K562 (cell line): Measurements from ENCODE around the gene DUOX2. TPM values are rescaled to one million over a fixed set of nuclear protein-coding genes. Genes with fewer than 3 reads are reported as not detected.

Experiments used
- ATAC-seq: fragments of 200-7000 bp; cut with Tn5 transposase; 3 replicates; pipeline ENCODE4 v1.9.1; 2020; ENCODE audit warnings: moderate library complexity
- BruUV-seq: library from RNA; stranded (reverse); fragments of 400-500 nt; replicated peaks from 2 replicates; lab custom pipeline; 2021; lab: Mats Ljungman, UMichigan
- CTCF ChIA-PET: fragments of 300-600 bp; formaldehyde crosslinking; extraction: SDS; loops from one replicate; lab custom pipeline; 2021; ENCODE audit warnings: low intra/inter-chr PET ratio; lab: Yijun Ruan, JAX
- POLR2A ChIA-PET: fragments of 300-600, 350-650 bp; sonication (Branson Sonifier 250); formaldehyde crosslinking; extraction: SDS; loops from one replicate; lab custom pipeline; 2021; ENCODE audit warnings: antibody characterized with exemption, inconsistent platforms; lab: Yijun Ruan, JAX
- DNase-seq, 4 experiments: peaks; one replicate each; pipeline versions ENCODE4 v3.0.0 to v3.0.0-alpha.2; 2011 to 2018; ENCODE audit warnings: low spot score in 3 of 4, mixed read lengths in 3 of 4; ENCODE audit errors: extremely low read depth in 1 of 4
- FAIRE-seq: peaks from 2 replicates; lab custom pipeline; 2011; peaks lifted over from hg19 to GRCh38; lab: Jason Lieb, UNC
- H2AFZ ChIP-seq: 2 replicates; pipeline ENCODE4 v1.6.0; 2011; ENCODE audit warnings: low read depth, low read length, control low read depth, inconsistent platforms
- H3K27ac ChIP-seq: fragments of 200-600 bp; 3 replicates; pipeline ENCODE4 v1.8.0; 2011; ENCODE audit warnings: low read depth, mild to moderate bottlenecking, control low read depth, inconsistent platforms, low read length, moderate library complexity, mixed read lengths; ENCODE audit errors: extremely low read depth
- H3K27me3 ChIP-seq, 2 experiments: fragments of 300-600 bp in 1 of 2; 2 replicates in 1 of 2; 3 replicates in 1 of 2; pipeline versions ENCODE4 v1.6.0 to v1.8.0; 2011; ENCODE audit warnings: inconsistent platforms in 2 of 2, low read length in 2 of 2, mild to moderate bottlenecking in 1 of 2, mixed read lengths in 1 of 2, moderate library complexity in 1 of 2; ENCODE audit not compliant: control insufficient read depth in 2 of 2, insufficient read depth in 2 of 2
- H3K36me3 ChIP-seq: fragments of 300-600 bp; 3 replicates; pipeline ENCODE4 v1.8.0; 2011; ENCODE audit warnings: mild to moderate bottlenecking, low read length, inconsistent platforms; ENCODE audit not compliant: control insufficient read depth, insufficient read depth
- H3K4me1 ChIP-seq, 2 experiments: fragments of 200-600 bp in 1 of 2; replicated peaks in 1 of 2; 2 replicates in 1 of 2; 3 replicates in 1 of 2; pipeline versions ENCODE4 v1.5.1 to v1.8.0; 2011; ENCODE audit warnings: inconsistent platforms in 2 of 2, low read length in 2 of 2, mild to moderate bottlenecking in 1 of 2, mixed read lengths in 1 of 2, moderate library complexity in 1 of 2; ENCODE audit not compliant: control insufficient read depth in 2 of 2, insufficient read depth in 2 of 2
- H3K4me2 ChIP-seq: 2 replicates; pipeline ENCODE4 v1.6.1; 2011; ENCODE audit warnings: low read length, control low read depth, inconsistent platforms, mixed read lengths; ENCODE audit not compliant: insufficient read depth
- H3K4me3 ChIP-seq: fragments of 200-600 bp; sonication (generic), shearing (Covaris generic); 2 replicates; pipeline ENCODE4 v1.5.1; 2016; ENCODE audit warnings: control low read depth, inconsistent platforms
- H3K79me2 ChIP-seq: fragments of 200-600 bp; 3 replicates; pipeline ENCODE4 v1.8.0; 2011; ENCODE audit warnings: low read length, inconsistent platforms; ENCODE audit not compliant: control insufficient read depth, insufficient read depth
- H3K9ac ChIP-seq, 2 experiments: 2 replicates each; pipeline versions ENCODE4 v1.6.0 to v1.6.1; 2011; ENCODE audit warnings: low read depth in 2 of 2, low read length in 2 of 2, control low read depth in 1 of 2, inconsistent platforms in 1 of 2, mild to moderate bottlenecking in 1 of 2, mixed read lengths in 1 of 2; ENCODE audit not compliant: insufficient read depth in 1 of 2
- H3K9me1 ChIP-seq: one replicate; pipeline ENCODE4 v1.6.0; 2011; ENCODE audit warnings: inconsistent platforms, mild to moderate bottlenecking, low read length, moderate library complexity; ENCODE audit not compliant: control insufficient read depth, insufficient read depth
- H3K9me3 ChIP-seq: replicated peaks from 2 replicates; pipeline ENCODE4 v1.5.1; 2011; ENCODE audit warnings: low read depth, low read length, inconsistent platforms; ENCODE audit not compliant: control insufficient read depth, insufficient read depth
- H4K20me1 ChIP-seq: replicated peaks from 2 replicates; pipeline ENCODE4 v1.6.1; 2011; ENCODE audit warnings: low read length, inconsistent platforms, mixed read lengths; ENCODE audit not compliant: control insufficient read depth, insufficient read depth
- ELF2 ChIP-seq: fragments of 250-450 bp; sonication (Bioruptor Pico); IDR thresholded peaks from 2 replicates; pipeline ENCODE4 v1.5.0; 2021; ENCODE audit warnings: mild to moderate bottlenecking
- EWSR1 ChIP-seq: fragments of 450-650 bp; IDR thresholded peaks from 2 replicates; pipeline ENCODE4 v1.6.1; 2018; ENCODE audit warnings: borderline replicate concordance, mild to moderate bottlenecking, low read depth, moderate library complexity; ENCODE audit not compliant: partially characterized antibody
- KDM2B ChIP-seq: fragments of 250-450 bp; sonication (Bioruptor Pico); IDR thresholded peaks from 2 replicates; pipeline ENCODE4 v1.8.0; 2021; ENCODE audit warnings: mild to moderate bottlenecking, moderate library complexity
- SMARCA5 ChIP-seq: fragments of 450-650 bp; IDR thresholded peaks from 2 replicates; pipeline ENCODE4 v1.6.1; 2016
- TGIF2 ChIP-seq: sonication (generic); formaldehyde crosslinking; IDR thresholded peaks from 2 replicates; pipeline ENCODE4 v1.8.1; 2022; ENCODE audit warnings: mild to moderate bottlenecking, missing genetic modification reagents, moderate library complexity
- THRAP3 ChIP-seq: fragments of 450-650 bp; IDR thresholded peaks from 2 replicates; pipeline ENCODE4 v1.6.1; 2016; ENCODE audit warnings: mild to moderate bottlenecking, inconsistent platforms, borderline replicate concordance
- ZC3H11A ChIP-seq: IDR thresholded peaks from 2 replicates; pipeline ENCODE4 v1.6.1; 2012; ENCODE audit warnings: low read depth, low read length, improper control_type of control experiment
- ZNF197 ChIP-seq: fragments of 200-800 bp; sonication (Bioruptor generic); IDR thresholded peaks from 2 replicates; pipeline ENCODE4 v1.6.1; 2016; ENCODE audit warnings: low read depth, missing genetic modification characterization, missing compliant biosample characterization
- ZNF77 ChIP-seq: fragments of 250-450 bp; sonication (Bioruptor Pico); IDR thresholded peaks from 2 replicates; pipeline ENCODE4 v1.5.0; 2020
- ZNF778 ChIP-seq: fragments of 450-650 bp; formaldehyde crosslinking; IDR thresholded peaks from 2 replicates; pipeline ENCODE4 v1.4.0; 2020; ENCODE audit warnings: mild to moderate bottlenecking, moderate library complexity
- WGBS: fragments of 100-300 bp; shearing (Covaris generic); methylation state at CpG from one replicate; pipeline ENCODE4 v1.1.6; 2016; ENCODE audit warnings: low coverage, mixed read lengths; ENCODE audit not compliant: insufficient coverage; ENCODE audit errors: missing lambda C conversion rate; 5-methylcytosine and 5-hydroxymethylcytosine counted together
- in situ Hi-C: fragments of 300-500 bp; cut with MboI; formaldehyde crosslinking; loops from 4 replicates; pipeline ENCODE4 v1.15.0; 2018; ENCODE audit warnings: inconsistent platforms, mixed read lengths
- intact Hi-C: fragments of 100-400 bp; cut with micrococcal nuclease; formaldehyde crosslinking; loops from 2 replicates; pipeline ENCODE4 v1.14.2; 2022
- polyA plus RNA-seq, 8 experiments: library from polyadenylated mRNA; depleted of rRNA in 4 of 8; stranded (reverse) in 5 of 8; unstranded in 3 of 8; fragments of >200 nt; fragmentation: Nextera tagmentation in 2 of 8; fragmentation: Illumina TruSeq in 1 of 8; extraction: Ambion mirVana in 2 of 8; extraction: Trizol in 1 of 8; gene quantifications; 2 replicates each; pipeline versions ENCODE4 v1.2.1 to v1.2.3, GENCODE V29; 2011 to 2014; ENCODE audit warnings: inconsistent platforms in 1 of 8, missing spikeins in 1 of 8
- total RNA-seq, 7 experiments: library from RNA; depleted of rRNA in 6 of 7; stranded (reverse); fragments of >200 nt in 6 of 7; fragmentation: Illumina TruSeq in 2 of 7; extraction: Trizol in 2 of 7; gene quantifications; 2 replicates each; pipeline versions ENCODE4 v1.2.1 to v1.2.3, GENCODE V29; 2011 to 2021; ENCODE audit warnings: low replicate concordance in 1 of 7

DUOX2 gene
- total and polyA plus RNA-seq, 9 of the 15 experiments (the other 6 are each of a cell fraction or from before 2014, with no cell fraction given): 0.01 to 0.03 (median 0.02) TPM; not detected in 6

GRCh38 chr15:45102226-45102625, 11.7 kb downstream of the DUOX2 start:
- no peaks in the 10 kb centered on the region for H3K79me2 ChIP-seq
- ATAC-seq: no peak
- H3K27me3 ChIP-seq: peaks cover 9 to 29% of the 10 kb centered on the region in 2 experiments; a peak in 4 of 5 replicates
- CTCF ChIA-PET: no interaction called here
- no TSS peak for BruUV-seq
- H3K27ac ChIP-seq: no peak overlapping the region
- H2AFZ ChIP-seq: no peak overlapping the region
- no peak overlapping the region for H3K9ac ChIP-seq
- no peaks in the 10 kb centered on the region for H3K9me3 ChIP-seq
- H3K4me1 ChIP-seq: no peaks in the 10 kb centered on the region; a peak in 2 of 5 replicates
- no peak for FAIRE-seq
- DNase-seq: no peak
- no peaks in the 10 kb centered on the region for H3K36me3 ChIP-seq
- POLR2A ChIA-PET: no interaction called here
- no peak overlapping the region for H3K4me3 ChIP-seq
- intact Hi-C loops: no loop called here
- H3K9me1 ChIP-seq: no peaks in the 10 kb centered on the region
- TF ChIP-seq TGIF2 (no peak), ZC3H11A (no peak), EWSR1 (no peak), ELF2 (CRISPR knock-in tag) (no peak), SMARCA5 (no peak), KDM2B (no peak), ZNF197 (CRISPR knock-in tag) (no peak), THRAP3 (no peak), ZNF77 (CRISPR knock-in tag) (no peak), ZNF778 (CRISPR knock-in tag) (no peak)
- WGBS: 51% methylated on average over 6 of the region's 6 CpGs
- H3K4me2 ChIP-seq: no peak overlapping the region
- in situ Hi-C loops: loop anchor here (25.0 kb wide), 1 partner anchor 140 kb away; the partner anchor contains the start of gene TERB2
- peaks cover 11% of the 10 kb centered on the region; the same call in 1 of the 2 replicates for H4K20me1 ChIP-seq
